Neural cell (in vitro differentiated cells): Measurements from ENCODE around the gene FAM219A. TPM values are rescaled to one million over a fixed set of nuclear protein-coding genes. Genes with fewer than 3 reads are reported as not detected.

Experiments used
- H2AFZ ChIP-seq: fragments of 200-600, 300-800 bp; sonication (generic), shearing (Covaris generic); 2 replicates; pipeline ENCODE4 v1.6.0; 2014; ENCODE audit warnings: low read depth, mild to moderate bottlenecking, antibody characterized with exemption, low read length, moderate library complexity
- H3F3A ChIP-seq: fragments of 200-600 bp; shearing (Covaris generic); 2 replicates; pipeline ENCODE4 v1.6.1; 2016; ENCODE audit warnings: mild to moderate bottlenecking, moderate library complexity, mixed read lengths, antibody characterized with exemption, low read length; ENCODE audit not compliant: insufficient read depth, poor library complexity, severe bottlenecking
- H3K27ac ChIP-seq: fragments of 200-600, 300-800 bp; sonication (generic), shearing (Covaris generic); 2 replicates; pipeline ENCODE4 v1.5.1; 2014; ENCODE audit warnings: mild to moderate bottlenecking, low read length, moderate library complexity
- H3K27me3 ChIP-seq: fragments of 300-800, 200-600 bp; sonication (generic), shearing (Covaris generic); 2 replicates; pipeline ENCODE4 v1.6.0; 2014; ENCODE audit warnings: mild to moderate bottlenecking, low read depth, low read length, moderate library complexity; ENCODE audit not compliant: insufficient read depth
- H3K36me3 ChIP-seq: fragments of 300-800, 200-600 bp; sonication (generic), shearing (Covaris generic); 2 replicates; pipeline ENCODE4 v1.5.1; 2014; ENCODE audit warnings: mild to moderate bottlenecking, antibody characterized with exemption, low read length, moderate library complexity; ENCODE audit not compliant: insufficient read depth
- H3K4me2 ChIP-seq: fragments of 300-800, 200-600 bp; sonication (generic), shearing (Covaris generic); 2 replicates; pipeline ENCODE4 v1.6.0; 2014; ENCODE audit warnings: mild to moderate bottlenecking, low read length
- H3K4me3 ChIP-seq: fragments of 300-800, 200-600 bp; sonication (generic), shearing (Covaris generic); 2 replicates; pipeline ENCODE4 v1.5.1; 2014; ENCODE audit warnings: mild to moderate bottlenecking, low read length, moderate library complexity
- H3K79me2 ChIP-seq: fragments of 200-600 bp; shearing (Covaris generic); replicated peaks from 2 replicates; pipeline ENCODE4 v1.6.0; 2014; ENCODE audit warnings: mild to moderate bottlenecking, low read length, moderate library complexity; ENCODE audit not compliant: insufficient read depth
- H3K9ac ChIP-seq: fragments of 300-800, 200-600 bp; sonication (generic), shearing (Covaris generic); 2 replicates; pipeline ENCODE4 v1.6.1; 2016; ENCODE audit warnings: mild to moderate bottlenecking, low read length, mixed read lengths
- H3K9me2 ChIP-seq: fragments of 200-600 bp; shearing (Covaris generic); 2 replicates; pipeline ENCODE4 v1.6.1; 2016; ENCODE audit warnings: mild to moderate bottlenecking, low read length, mixed read lengths; ENCODE audit not compliant: insufficient read depth
- H3K9me3 ChIP-seq: fragments of 200-600, 300-800 bp; sonication (generic), shearing (Covaris generic); 2 replicates; pipeline ENCODE4 v1.6.1; 2016; ENCODE audit warnings: mild to moderate bottlenecking, mixed run types, low read length, moderate library complexity, mixed read lengths
- H4K20me1 ChIP-seq: fragments of 200-600 bp; shearing (Covaris generic); 2 replicates; pipeline ENCODE4 v1.6.1; 2016; ENCODE audit warnings: mild to moderate bottlenecking, mixed run types; ENCODE audit not compliant: insufficient read depth
- CTCF ChIP-seq: fragments of 450-650 bp; IDR thresholded peaks from 2 replicates; pipeline ENCODE4 v1.5.1; 2014; ENCODE audit warnings: antibody characterized with exemption, mild to moderate bottlenecking, moderate library complexity; ENCODE audit not compliant: poor library complexity, severe bottlenecking
- EP300 ChIP-seq: fragments of 450-650 bp; conservative IDR thresholded peaks from 2 replicates; pipeline ENCODE4 v1.6.1; 2014; ENCODE audit warnings: antibody characterized with exemption, mild to moderate bottlenecking, moderate library complexity; ENCODE audit not compliant: poor library complexity, severe bottlenecking
- EZH2 ChIP-seq: fragments of 200-600, 300-800 bp; shearing (Covaris generic), sonication (generic); IDR thresholded peaks from 2 replicates; pipeline ENCODE4 v1.6.1; 2014; ENCODE audit warnings: antibody characterized with exemption, low read length, borderline replicate concordance, mild to moderate bottlenecking; ENCODE audit not compliant: insufficient read depth, poor library complexity, severe bottlenecking
- MXI1 ChIP-seq: fragments of 450-650 bp; conservative IDR thresholded peaks from 2 replicates; pipeline ENCODE4 v1.6.1; 2014; ENCODE audit warnings: antibody characterized with exemption, mild to moderate bottlenecking; ENCODE audit not compliant: poor library complexity, severe bottlenecking
- POLR2AphosphoS5 ChIP-seq: IDR thresholded peaks from 2 replicates; pipeline ENCODE4 v1.6.1; 2012
- RAD21 ChIP-seq: fragments of 450-650 bp; conservative IDR thresholded peaks from 2 replicates; pipeline ENCODE4 v1.6.1; 2014; ENCODE audit warnings: antibody characterized with exemption, mild to moderate bottlenecking, moderate library complexity
- REST ChIP-seq: IDR thresholded peaks from 2 replicates; pipeline ENCODE4 v1.6.1; 2012; ENCODE audit warnings: borderline replicate concordance
- SMC3 ChIP-seq: fragments of 450-650 bp; conservative IDR thresholded peaks from 2 replicates; pipeline ENCODE4 v1.6.1; 2014; ENCODE audit warnings: antibody characterized with exemption, mild to moderate bottlenecking, moderate library complexity; ENCODE audit not compliant: poor library complexity
- TAF1 ChIP-seq: IDR thresholded peaks from 2 replicates; pipeline ENCODE4 v1.6.1; 2012; ENCODE audit warnings: low read depth
- polyA plus RNA-seq: library from polyadenylated mRNA; depleted of rRNA; stranded (reverse); fragments of >200 nt; gene quantifications from 2 replicates; pipeline ENCODE4 v1.2.3, GENCODE V29; 2014

FAM219A gene
- polyA plus RNA-seq, 1 donor from 2014 or later = 56.6 TPM

- no peaks in the 10 kb centered on the region for H3K36me3 ChIP-seq
- no peak overlapping the region for H3K27ac ChIP-seq
- no peak overlapping the region for H3K9ac ChIP-seq
- H4K20me1 ChIP-seq = no peaks in the 10 kb centered on the region
- no peaks in the 10 kb centered on the region for H3K27me3 ChIP-seq
- H3K9me2 ChIP-seq = no peaks in the 10 kb centered on the region
- H3K79me2 ChIP-seq = peaks cover 33% of the 10 kb centered on the region
- no peak for TF ChIP-seq EP300
- no peak for TF ChIP-seq RAD21
- TF ChIP-seq CTCF = no peak
- TF ChIP-seq POLR2AphosphoS5 = no peak
- no peak for TF ChIP-seq MXI1
- TF ChIP-seq EZH2 = no peak
- no peak for TF ChIP-seq REST
- no peak for TF ChIP-seq TAF1
- TF ChIP-seq SMC3 = no peak
- no peak overlapping the region for H3K4me2 ChIP-seq
- H2AFZ ChIP-seq = no peak overlapping the region
- H3K9me3 ChIP-seq = no peaks in the 10 kb centered on the region
- H3F3A ChIP-seq = no peaks in the 10 kb centered on the region
- peak overlapping the region; percentile 92 for H3K4me3 ChIP-seq
Measured at GRCh38 chr9:34459356-34459755, 986 bp upstream of the FAM219A start.

- Histone ChIP-seq H3K9ac (peak overlapping the region; percentile 26), H3F3A (no peaks in the 10 kb centered on the region), H3K4me2 (peak overlapping the region; percentile 65), H2AFZ (no peak overlapping the region), H3K79me2 (peaks cover 35% of the 10 kb centered on the region), H3K27me3 (no peaks in the 10 kb centered on the region), H3K36me3 (no peaks in the 10 kb centered on the region), H3K9me2 (no peaks in the 10 kb centered on the region), H3K9me3 (no peaks in the 10 kb centered on the region), H3K27ac (peak overlapping the region; percentile 27), H4K20me1 (no peaks in the 10 kb centered on the region), H3K4me3 (peak overlapping the region; percentile 92)
- TF ChIP-seq CTCF (no peak), REST (no peak), TAF1 (no peak), MXI1 (peak; percentile 23), SMC3 (no peak)
Measured at GRCh38 chr9:34458959-34459340, 580 bp upstream of the FAM219A start.
